GM19240 (cell line): ENCODE data around the gene CDK5R1.
"Not testable (repeated sequence)": the region's sequence is repeated elsewhere in the genome, so short reads cannot be mapped to it uniquely, and the experiment has no call there.

Source experiments
- DNase-seq: peaks from one replicate; pipeline ENCODE4 v3.0.0; 2011; ENCODE audit warnings: low spot score; ENCODE audit not compliant: insufficient read length

Gene CDK5R1

GRCh38 chr17:32516450-32516849 lies 29.7 kb downstream of the CDK5R1 start:
- no peak for DNase-seq

GRCh38 chr17:32516940-32517701 lies 30.3 kb downstream of the CDK5R1 start:
- no peak for DNase-seq

- no peak for DNase-seq
Observed at GRCh38 chr17:32517982-32518381, 31.2 kb downstream of the CDK5R1 start.

GRCh38 chr17:32518646-32519227 lies 31.9 kb downstream of the CDK5R1 start:
- DNase-seq, result no peak

- DNase-seq, result no peak
Observed at GRCh38 chr17:32519228-32520103, 32.7 kb downstream of the CDK5R1 start.

- no peak for DNase-seq
Observed at GRCh38 chr17:32520104-32520701, 33.4 kb downstream of the CDK5R1 start.

GRCh38 chr17:32520737-32521404 lies 34.1 kb downstream of the CDK5R1 start:
- DNase-seq, result no peak

- DNase-seq, result peak; percentile 69
Observed at GRCh38 chr17:32523017-32523680, 36.4 kb downstream of the CDK5R1 start.

- no peak for DNase-seq
Observed at GRCh38 chr17:32523827-32524552, 37.2 kb downstream of the CDK5R1 start.

GRCh38 chr17:32524553-32524880 lies 37.7 kb downstream of the CDK5R1 start:
- not testable (repeated sequence) for DNase-seq

- DNase-seq, result no peak
Observed at GRCh38 chr17:32525122-32525521, 38.3 kb downstream of the CDK5R1 start.

- no peak for DNase-seq
Observed at GRCh38 chr17:32527146-32527545, 40.4 kb downstream of the CDK5R1 start.

- DNase-seq, result no peak
Observed at GRCh38 chr17:32528825-32529224, 42.0 kb downstream of the CDK5R1 start.

GRCh38 chr17:32529604-32530003 lies 42.8 kb downstream of the CDK5R1 start:
- DNase-seq, result no peak

- no peak for DNase-seq
Observed at GRCh38 chr17:32533296-32533695, 46.5 kb downstream of the CDK5R1 start.

GRCh38 chr17:32536736-32537643 lies 50.2 kb downstream of the CDK5R1 start:
- no peak for DNase-seq
